HepG2 (cell line): ENCODE data around the gene CPNE5. TPM values are rescaled to one million over a fixed set of nuclear protein-coding genes. Genes with fewer than 3 reads are reported as not detected.

Experiments used
- KIAA2018 ChIP-seq: sonication (generic); formaldehyde crosslinking; IDR thresholded peaks from 2 replicates; pipeline ENCODE4 v1.5.0; 2020; ENCODE audit warnings: mild to moderate bottlenecking, missing genetic modification reagents, borderline replicate concordance
- STAT5B ChIP-seq: sonication (generic); formaldehyde crosslinking; IDR thresholded peaks from 2 replicates; pipeline ENCODE4 v1.4.0; 2020; ENCODE audit warnings: missing genetic modification reagents
- STAT6 ChIP-seq: sonication (generic); formaldehyde crosslinking; IDR thresholded peaks from 2 replicates; pipeline ENCODE4 v1.4.0; 2020; ENCODE audit warnings: missing genetic modification reagents, mild to moderate bottlenecking, borderline replicate concordance
- TBX3 ChIP-seq: fragments of 450-650 bp; IDR thresholded peaks from 2 replicates; pipeline ENCODE4 v1.6.1; 2017; ENCODE audit warnings: antibody characterized with exemption, mild to moderate bottlenecking, inconsistent platforms, borderline replicate concordance
- TERF1 ChIP-seq: sonication (generic); formaldehyde crosslinking; IDR thresholded peaks from 2 replicates; pipeline ENCODE4 v1.8.0; 2022; ENCODE audit warnings: mild to moderate bottlenecking, missing genetic modification reagents, moderate library complexity
- ZNF205 ChIP-seq: IDR thresholded peaks from 2 replicates; pipeline ENCODE4 v1.6.1; 2018; ENCODE audit warnings: missing biosample characterization, missing genetic modification reagents
- ZNF800 ChIP-seq: sonication (generic); formaldehyde crosslinking; IDR thresholded peaks from 2 replicates; pipeline ENCODE4 v1.4.0; 2020; ENCODE audit warnings: missing genetic modification reagents
- polyA plus RNA-seq, 8 experiments: library from polyadenylated mRNA; depleted of rRNA in 3 of 8; stranded (reverse) in 7 of 8; unstranded in 1 of 8; fragments of >200 nt; fragmentation: Illumina TruSeq in 4 of 8; extraction: Trizol in 4 of 8; gene quantifications; 2 replicates each; pipeline versions ENCODE4 v1.2.1 to v1.2.3, GENCODE V29; 2011 to 2016; ENCODE audit warnings: low read depth in 4 of 8, missing spikeins in 1 of 8, mixed read lengths in 1 of 8; ENCODE audit not compliant: insufficient read depth in 1 of 8
- total RNA-seq, 5 experiments: library from RNA; depleted of rRNA; stranded (reverse); fragments of >200 nt; fragmentation: Illumina TruSeq; extraction: Trizol; gene quantifications; 2 replicates each; pipeline ENCODE4 v1.2.3, GENCODE V29; 2016; ENCODE audit warnings: low read depth in 1 of 5
- TF ChIP-seq, protein P1 (sequence below): sonication (generic); formaldehyde crosslinking; IDR thresholded peaks from 2 replicates; pipeline ENCODE4 v1.4.0; 2020; ENCODE audit warnings: mild to moderate bottlenecking, missing genetic modification reagents, borderline replicate concordance

The CPNE5 gene
- total and polyA plus RNA-seq, 2 of the 13 experiments (the other 11 are each of a cell fraction or from before 2014, with no cell fraction given) = 0.16 TPM; not detected in 1

GRCh38 chr6:36886950-36887618 is 47.8 kb upstream of the CPNE5 start (continued):
- TF ChIP-seq, protein P1, sequence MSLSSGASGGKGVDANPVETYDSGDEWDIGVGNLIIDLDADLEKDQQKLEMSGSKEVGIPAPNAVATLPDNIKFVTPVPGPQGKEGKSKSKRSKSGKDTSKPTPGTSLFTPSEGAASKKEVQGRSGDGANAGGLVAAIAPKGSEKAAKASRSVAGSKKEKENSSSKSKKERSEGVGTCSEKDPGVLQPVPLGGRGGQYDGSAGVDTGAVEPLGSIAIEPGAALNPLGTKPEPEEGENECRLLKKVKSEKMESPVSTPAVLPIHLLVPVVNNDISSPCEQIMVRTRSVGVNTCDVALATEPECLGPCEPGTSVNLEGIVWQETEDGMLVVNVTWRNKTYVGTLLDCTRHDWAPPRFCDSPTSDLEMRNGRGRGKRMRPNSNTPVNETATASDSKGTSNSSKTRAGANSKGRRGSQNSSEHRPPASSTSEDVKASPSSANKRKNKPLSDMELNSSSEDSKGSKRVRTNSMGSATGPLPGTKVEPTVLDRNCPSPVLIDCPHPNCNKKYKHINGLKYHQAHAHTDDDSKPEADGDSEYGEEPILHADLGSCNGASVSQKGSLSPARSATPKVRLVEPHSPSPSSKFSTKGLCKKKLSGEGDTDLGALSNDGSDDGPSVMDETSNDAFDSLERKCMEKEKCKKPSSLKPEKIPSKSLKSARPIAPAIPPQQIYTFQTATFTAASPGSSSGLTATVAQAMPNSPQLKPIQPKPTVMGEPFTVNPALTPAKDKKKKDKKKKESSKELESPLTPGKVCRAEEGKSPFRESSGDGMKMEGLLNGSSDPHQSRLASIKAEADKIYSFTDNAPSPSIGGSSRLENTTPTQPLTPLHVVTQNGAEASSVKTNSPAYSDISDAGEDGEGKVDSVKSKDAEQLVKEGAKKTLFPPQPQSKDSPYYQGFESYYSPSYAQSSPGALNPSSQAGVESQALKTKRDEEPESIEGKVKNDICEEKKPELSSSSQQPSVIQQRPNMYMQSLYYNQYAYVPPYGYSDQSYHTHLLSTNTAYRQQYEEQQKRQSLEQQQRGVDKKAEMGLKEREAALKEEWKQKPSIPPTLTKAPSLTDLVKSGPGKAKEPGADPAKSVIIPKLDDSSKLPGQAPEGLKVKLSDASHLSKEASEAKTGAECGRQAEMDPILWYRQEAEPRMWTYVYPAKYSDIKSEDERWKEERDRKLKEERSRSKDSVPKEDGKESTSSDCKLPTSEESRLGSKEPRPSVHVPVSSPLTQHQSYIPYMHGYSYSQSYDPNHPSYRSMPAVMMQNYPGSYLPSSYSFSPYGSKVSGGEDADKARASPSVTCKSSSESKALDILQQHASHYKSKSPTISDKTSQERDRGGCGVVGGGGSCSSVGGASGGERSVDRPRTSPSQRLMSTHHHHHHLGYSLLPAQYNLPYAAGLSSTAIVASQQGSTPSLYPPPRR (CRISPR knock-in tag) = no peak
- no peak for TF ChIP-seq STAT5B
- TF ChIP-seq KIAA2018 (CRISPR knock-in tag) = no peak
- no peak for TF ChIP-seq TBX3
- no peak for TF ChIP-seq ZNF800
- no peak for TF ChIP-seq STAT6 (CRISPR knock-in tag)
- no peak for TF ChIP-seq ZNF205
- TF ChIP-seq TERF1 (CRISPR knock-in tag) = no peak
